ENCODE results near the gene ARHGEF38.

Gene ARHGEF38

GRCh38 chr4:105586638-105587328 is 34.4 kb downstream of the ARHGEF38 start:
- Mint-ChIP-seq H3K4me1 (ENCODE audit: low read depth) (peaks cover 8% of the 10 kb centered on the region), H3K4me3 (no peak overlapping the region), H3K27me3 (ENCODE audit: low read depth) (peaks cover 11% of the 10 kb centered on the region), H3K36me3 (ENCODE audit: low read depth) (no peaks in the 10 kb centered on the region), H3K9me3 (no peaks in the 10 kb centered on the region), H3K27ac (no peak overlapping the region)
- DNase-seq (ENCODE audit: low spot score), result no peak

- Mint-ChIP-seq H3K4me1 (ENCODE audit: low read depth) (peaks cover 8% of the 10 kb centered on the region), H3K9me3 (no peaks in the 10 kb centered on the region), H3K36me3 (ENCODE audit: low read depth) (no peaks in the 10 kb centered on the region), H3K27ac (no peak overlapping the region), H3K4me3 (no peak overlapping the region), H3K27me3 (ENCODE audit: low read depth) (peaks cover 19% of the 10 kb centered on the region)
- DNase-seq (ENCODE audit: low spot score), result no peak
Measured at GRCh38 chr4:105587841-105588240, 35.4 kb downstream of the ARHGEF38 start.

- Mint-ChIP-seq H3K36me3 (ENCODE audit: low read depth) (no peaks in the 10 kb centered on the region), H3K9me3 (no peaks in the 10 kb centered on the region), H3K27me3 (ENCODE audit: low read depth) (peaks cover 17% of the 10 kb centered on the region), H3K27ac (no peak overlapping the region), H3K4me1 (ENCODE audit: low read depth) (peaks cover 8% of the 10 kb centered on the region), H3K4me3 (no peak overlapping the region)
- DNase-seq (ENCODE audit: low spot score), result no peak
Measured at GRCh38 chr4:105588252-105588651, 35.8 kb downstream of the ARHGEF38 start.

GRCh38 chr4:105591573-105591972 is 39.2 kb downstream of the ARHGEF38 start:
- DNase-seq (ENCODE audit: low spot score), result no peak
- Mint-ChIP-seq H3K4me1 (ENCODE audit: low read depth) (peaks cover 16% of the 10 kb centered on the region), H3K4me3 (no peak overlapping the region), H3K27me3 (ENCODE audit: low read depth) (peaks cover 16% of the 10 kb centered on the region), H3K9me3 (no peaks in the 10 kb centered on the region), H3K27ac (no peak overlapping the region), H3K36me3 (ENCODE audit: low read depth) (no peaks in the 10 kb centered on the region)

GRCh38 chr4:105594099-105595010 is 41.9 kb downstream of the ARHGEF38 start:
- H3K4me3 Mint-ChIP-seq, result no peak overlapping the region
- no peaks in the 10 kb centered on the region for H3K9me3 Mint-ChIP-seq

GRCh38 chr4:105596684-105597083 is 44.3 kb downstream of the ARHGEF38 start:
- H3K27me3 Mint-ChIP-seq (ENCODE audit: low read depth), result peaks cover 8% of the 10 kb centered on the region
- DNase-seq (ENCODE audit: low spot score), result no peak
- H3K9me3 Mint-ChIP-seq, result no peaks in the 10 kb centered on the region
- H3K4me1 Mint-ChIP-seq (ENCODE audit: low read depth), result peaks cover 8% of the 10 kb centered on the region
- no peaks in the 10 kb centered on the region for H3K36me3 Mint-ChIP-seq (ENCODE audit: low read depth)
- H3K27ac Mint-ChIP-seq, result no peak overlapping the region
- no peak overlapping the region for H3K4me3 Mint-ChIP-seq

More at GRCh38 chr4:105594099-105595010, 41.9 kb downstream of the ARHGEF38 start:
- no peak for DNase-seq (ENCODE audit: low spot score)
- Mint-ChIP-seq H3K27me3 (ENCODE audit: low read depth) (peaks cover 8% of the 10 kb centered on the region), H3K36me3 (ENCODE audit: low read depth) (no peaks in the 10 kb centered on the region), H3K4me1 (ENCODE audit: low read depth) (peaks cover 8% of the 10 kb centered on the region), H3K27ac (no peak overlapping the region)

GRCh38 chr4:105598052-105598451 is 45.6 kb downstream of the ARHGEF38 start:
- no peaks in the 10 kb centered on the region for H3K36me3 Mint-ChIP-seq (ENCODE audit: low read depth)
- no peak overlapping the region for H3K27ac Mint-ChIP-seq
- H3K9me3 Mint-ChIP-seq, result no peaks in the 10 kb centered on the region
- H3K27me3 Mint-ChIP-seq (ENCODE audit: low read depth), result no peaks in the 10 kb centered on the region
- no peak overlapping the region for H3K4me3 Mint-ChIP-seq
- peaks cover 8% of the 10 kb centered on the region for H3K4me1 Mint-ChIP-seq (ENCODE audit: low read depth)
- no peak for DNase-seq (ENCODE audit: low spot score)

- H3K9me3 Mint-ChIP-seq, result no peaks in the 10 kb centered on the region
- no peaks in the 10 kb centered on the region for H3K36me3 Mint-ChIP-seq (ENCODE audit: low read depth)
- H3K27ac Mint-ChIP-seq, result no peak overlapping the region
- no peak overlapping the region for H3K4me3 Mint-ChIP-seq
- peaks cover 8% of the 10 kb centered on the region for H3K4me1 Mint-ChIP-seq (ENCODE audit: low read depth)
- DNase-seq (ENCODE audit: low spot score), result no peak
- H3K27me3 Mint-ChIP-seq (ENCODE audit: low read depth), result no peaks in the 10 kb centered on the region
Measured at GRCh38 chr4:105598787-105599186, 46.4 kb downstream of the ARHGEF38 start.

GRCh38 chr4:105599482-105599881 is 47.1 kb downstream of the ARHGEF38 start:
- Mint-ChIP-seq H3K27me3 (ENCODE audit: low read depth) (no peaks in the 10 kb centered on the region), H3K36me3 (ENCODE audit: low read depth) (no peaks in the 10 kb centered on the region), H3K27ac (no peak overlapping the region), H3K9me3 (no peaks in the 10 kb centered on the region), H3K4me1 (ENCODE audit: low read depth) (peaks cover 3% of the 10 kb centered on the region), H3K4me3 (no peak overlapping the region)
- no peak for DNase-seq (ENCODE audit: low spot score)

GRCh38 chr4:105599932-105600655 is 47.7 kb downstream of the ARHGEF38 start:
- Mint-ChIP-seq H3K4me1 (ENCODE audit: low read depth) (no peaks in the 10 kb centered on the region), H3K27me3 (ENCODE audit: low read depth) (no peaks in the 10 kb centered on the region), H3K4me3 (no peak overlapping the region), H3K36me3 (ENCODE audit: low read depth) (no peaks in the 10 kb centered on the region), H3K9me3 (no peaks in the 10 kb centered on the region), H3K27ac (no peak overlapping the region)
- DNase-seq (ENCODE audit: low spot score), result no peak

- H3K36me3 Mint-ChIP-seq (ENCODE audit: low read depth), result no peaks in the 10 kb centered on the region
Measured at GRCh38 chr4:105600951-105601350, 48.5 kb downstream of the ARHGEF38 start.

GRCh38 chr4:105601406-105601805 is 49.0 kb downstream of the ARHGEF38 start:
- Mint-ChIP-seq H3K36me3 (ENCODE audit: low read depth) (no peaks in the 10 kb centered on the region), H3K27me3 (ENCODE audit: low read depth) (no peaks in the 10 kb centered on the region), H3K9me3 (no peaks in the 10 kb centered on the region), H3K4me3 (no peak overlapping the region), H3K27ac (no peak overlapping the region), H3K4me1 (ENCODE audit: low read depth) (no peaks in the 10 kb centered on the region)
- no peak for DNase-seq (ENCODE audit: low spot score)

More at GRCh38 chr4:105600951-105601350, 48.5 kb downstream of the ARHGEF38 start:
- Mint-ChIP-seq H3K27me3 (ENCODE audit: low read depth) (no peaks in the 10 kb centered on the region), H3K4me3 (no peak overlapping the region), H3K9me3 (no peaks in the 10 kb centered on the region), H3K4me1 (ENCODE audit: low read depth) (no peaks in the 10 kb centered on the region), H3K27ac (no peak overlapping the region)
- no peak for DNase-seq (ENCODE audit: low spot score)

GRCh38 chr4:105603158-105603557 is 50.7 kb downstream of the ARHGEF38 start:
- no peak for DNase-seq (ENCODE audit: low spot score)
- no peak overlapping the region for H3K27ac Mint-ChIP-seq
- H3K27me3 Mint-ChIP-seq (ENCODE audit: low read depth), result no peaks in the 10 kb centered on the region
- no peak overlapping the region for H3K4me3 Mint-ChIP-seq
- H3K4me1 Mint-ChIP-seq (ENCODE audit: low read depth), result no peaks in the 10 kb centered on the region
- no peaks in the 10 kb centered on the region for H3K36me3 Mint-ChIP-seq (ENCODE audit: low read depth)
- H3K9me3 Mint-ChIP-seq, result no peaks in the 10 kb centered on the region

GRCh38 chr4:105605493-105605892 is 53.1 kb downstream of the ARHGEF38 start:
- Mint-ChIP-seq H3K36me3 (ENCODE audit: low read depth) (no peaks in the 10 kb centered on the region), H3K4me3 (no peak overlapping the region), H3K27me3 (ENCODE audit: low read depth) (no peaks in the 10 kb centered on the region), H3K4me1 (ENCODE audit: low read depth) (no peaks in the 10 kb centered on the region), H3K9me3 (no peaks in the 10 kb centered on the region), H3K27ac (no peak overlapping the region)
- no peak for DNase-seq (ENCODE audit: low spot score)
